Fibroblast of skin of back (primary cell): ENCODE data around the gene CNOT4.
A peak's percentile ranks its signal among the peaks of the same experiment; 100 is the strongest.
"Not testable (repeated sequence)": the region's sequence is repeated elsewhere in the genome, so short reads cannot be mapped to it uniquely, and the experiment has no call there.

ENCODE experiments used
- DNase-seq: peaks from one replicate; pipeline ENCODE4 v3.0.0-alpha.2; 2013

The CNOT4 gene

GRCh38 chr7:135359615-135360014, 150.3 kb downstream of the CNOT4 start:
- DNase-seq: no peak

DNA sequence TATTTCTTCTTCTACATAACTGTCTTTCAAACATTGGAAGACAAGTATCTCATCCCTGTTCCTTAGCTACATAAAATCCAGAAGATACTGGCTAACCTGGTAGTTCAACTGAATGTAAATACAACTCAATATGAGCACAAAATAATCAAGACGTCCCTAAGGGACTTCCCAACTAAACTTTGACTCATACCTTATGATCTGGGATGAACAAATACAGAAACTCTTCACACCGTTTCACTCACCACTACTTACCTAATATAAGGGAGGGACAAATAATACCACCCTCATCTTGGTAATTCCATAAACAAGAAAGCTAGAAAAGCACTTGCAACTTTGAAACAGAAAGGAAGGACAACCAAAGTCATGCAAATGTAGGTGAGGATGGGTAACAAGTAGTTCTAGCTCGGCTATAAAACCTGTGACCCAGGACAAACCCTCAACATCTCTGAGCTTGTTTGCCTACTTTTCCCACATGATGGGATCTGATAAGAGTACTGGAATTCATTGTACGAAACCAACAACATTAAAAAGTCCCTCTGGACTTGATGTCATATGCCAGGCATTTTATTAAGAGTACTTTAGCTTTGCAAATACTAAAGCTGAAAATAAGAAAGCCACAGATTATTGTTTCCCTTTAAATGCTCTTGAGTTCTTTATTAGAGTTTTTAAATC, 154.4 kb downstream of the CNOT4 start:
- DNase-seq: no peak

DNA sequence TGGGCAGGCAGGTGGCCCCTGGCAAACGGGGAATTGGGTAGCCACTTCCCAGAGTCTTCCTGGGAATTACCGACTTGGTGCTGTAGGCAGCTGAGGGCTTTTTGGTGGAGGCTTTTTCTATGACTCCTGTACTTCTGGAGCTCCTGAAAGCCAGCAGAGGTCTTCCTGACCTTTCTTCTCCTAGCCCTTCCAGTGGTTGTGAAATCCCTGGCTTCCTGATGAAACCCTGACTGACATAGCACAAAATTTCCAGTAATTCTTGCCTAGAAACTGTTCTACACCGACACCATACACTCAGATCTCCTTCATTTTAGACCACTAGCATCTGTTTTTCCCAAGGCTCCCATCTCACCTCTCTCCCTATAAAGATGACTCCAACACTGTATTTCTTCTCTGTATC, 156.1 kb downstream of the CNOT4 start:
- no peak for DNase-seq

- no peak for DNase-seq
Observed at GRCh38 chr7:135352285-135352684, 157.6 kb downstream of the CNOT4 start.

DNA sequence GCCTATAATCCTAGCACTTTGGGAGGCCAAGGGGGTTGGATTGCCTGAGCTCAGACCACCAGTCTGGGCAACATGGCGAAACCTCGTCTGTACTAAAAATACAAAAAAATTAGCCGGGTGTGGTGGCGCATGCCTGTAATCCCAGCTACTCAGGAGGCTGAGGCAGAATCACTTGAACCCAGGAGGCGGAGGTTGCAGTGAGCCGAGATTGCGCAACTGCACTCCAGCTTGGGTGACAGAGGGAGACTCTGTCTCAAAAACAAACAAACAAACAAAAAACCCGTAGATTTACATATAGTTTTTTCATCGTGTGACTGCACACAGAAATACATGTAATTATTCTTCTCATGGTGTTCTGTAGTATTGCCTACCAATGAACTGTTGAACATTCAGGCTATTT, 158.8 kb downstream of the CNOT4 start:
- not testable (repeated sequence) for DNase-seq

- peak; percentile 45 for DNase-seq
Observed at GRCh38 chr7:135349746-135350145, 160.2 kb downstream of the CNOT4 start.

DNA sequence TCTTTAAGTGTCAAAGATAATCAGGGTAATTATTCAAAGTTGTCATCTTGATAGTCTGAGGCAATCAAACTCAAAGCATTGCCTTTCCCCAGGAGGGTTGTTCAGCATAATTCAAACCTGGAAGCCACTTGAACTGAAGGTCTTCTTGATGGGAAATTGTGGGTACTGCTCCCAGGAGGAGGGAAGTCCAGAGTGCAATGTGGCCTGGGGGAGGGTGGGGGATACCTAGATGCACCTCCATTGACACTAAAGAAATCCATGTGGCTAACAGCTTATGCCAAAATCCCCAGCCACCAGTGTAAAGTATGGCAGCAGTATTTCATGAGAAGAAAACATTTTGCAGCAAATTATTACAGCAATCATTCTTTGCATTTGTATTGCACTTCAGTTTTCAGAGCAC, 161.4 kb downstream of the CNOT4 start:
- DNase-seq: no peak

DNA sequence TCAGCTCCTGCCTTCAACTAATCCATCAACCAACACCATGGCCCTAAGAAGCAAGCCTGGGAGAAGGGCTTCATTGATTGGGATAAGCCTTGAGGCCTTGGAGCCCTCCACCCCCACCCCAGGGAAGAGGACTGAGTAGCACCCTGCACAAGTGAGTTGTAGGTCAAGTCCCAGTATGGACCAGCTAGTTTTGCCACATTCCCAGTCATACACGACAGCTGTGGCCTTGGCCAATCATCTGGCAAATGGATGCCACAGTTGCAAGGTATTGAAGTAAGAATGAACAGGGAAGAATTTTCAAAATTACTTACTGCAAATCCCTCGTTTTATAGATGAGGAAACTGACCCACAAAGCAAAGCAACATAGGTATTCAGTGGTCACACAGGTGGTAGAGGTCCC, 166.5 kb downstream of the CNOT4 start:
- DNase-seq: no peak

DNA sequence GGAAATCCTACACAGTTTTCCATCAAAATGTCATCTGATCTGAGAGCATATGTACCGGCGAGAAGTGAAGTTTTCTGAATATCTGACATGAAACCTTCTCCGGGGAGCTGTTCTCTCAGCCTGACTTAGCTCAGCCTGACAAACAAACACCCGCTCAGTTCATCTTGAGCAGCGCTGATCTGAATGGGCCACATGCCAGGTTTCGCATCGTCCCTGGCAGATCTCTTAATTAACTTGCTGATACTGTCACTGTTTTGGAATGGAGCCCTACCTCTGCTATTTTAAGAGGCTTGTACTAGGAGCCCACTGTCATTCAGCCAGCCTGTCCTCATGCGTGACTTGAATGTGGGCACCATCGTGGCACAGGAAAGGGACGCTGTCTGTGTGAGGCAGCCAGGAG, 167.0 kb downstream of the CNOT4 start:
- no peak for DNase-seq

DNA sequence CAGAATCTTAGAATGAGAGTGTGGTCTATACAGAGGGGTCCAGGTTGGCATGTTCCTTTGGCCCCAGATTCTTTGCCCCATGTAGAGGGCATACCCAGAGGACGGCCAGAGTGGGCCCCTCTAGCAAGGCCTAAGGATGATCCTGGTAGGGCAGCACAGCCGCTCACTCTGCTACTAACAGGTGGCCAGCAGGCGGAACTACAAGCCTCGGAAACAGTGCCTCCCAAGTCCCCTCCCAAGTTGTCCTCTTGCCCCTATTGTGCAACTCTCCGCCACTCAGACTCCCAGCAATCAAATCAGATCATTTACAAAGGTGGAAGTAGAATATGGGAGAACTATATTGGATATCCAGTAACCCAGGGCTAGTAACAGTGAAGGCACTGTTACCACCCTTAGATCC, 168.9 kb downstream of the CNOT4 start:
- DNase-seq: no peak

DNA sequence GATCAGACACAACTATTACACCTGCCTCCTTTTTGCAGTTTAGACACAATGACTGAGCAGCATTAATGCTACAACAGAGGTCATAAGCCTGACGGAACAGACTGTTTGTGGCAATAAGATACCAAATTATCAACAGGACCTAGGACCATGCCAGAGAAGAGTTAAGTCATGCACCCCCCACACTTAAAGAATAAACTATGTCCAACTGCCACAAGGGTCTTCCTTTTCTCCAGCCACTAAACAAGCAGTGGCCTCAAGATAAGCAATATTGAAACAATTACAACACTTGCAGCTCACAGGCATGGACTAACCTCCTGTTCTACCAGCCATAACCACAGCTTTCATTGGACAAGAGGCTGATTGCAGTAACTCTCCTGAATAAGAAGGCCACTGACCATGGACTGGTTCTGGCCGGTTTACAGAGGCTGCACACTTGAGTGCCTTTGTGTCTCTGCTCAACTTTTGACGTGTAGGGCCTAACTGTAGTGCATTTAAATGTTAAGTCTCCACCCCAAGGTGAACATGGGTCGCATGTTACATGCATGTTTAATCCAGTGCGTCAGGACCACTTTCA, 171.8 kb downstream of the CNOT4 start:
- DNase-seq: no peak

GRCh38 chr7:135337506-135337905, 172.4 kb downstream of the CNOT4 start:
- no peak for DNase-seq

- DNase-seq: peak; percentile 31
Observed at GRCh38 chr7:135335628-135336139, 174.2 kb downstream of the CNOT4 start.

DNA sequence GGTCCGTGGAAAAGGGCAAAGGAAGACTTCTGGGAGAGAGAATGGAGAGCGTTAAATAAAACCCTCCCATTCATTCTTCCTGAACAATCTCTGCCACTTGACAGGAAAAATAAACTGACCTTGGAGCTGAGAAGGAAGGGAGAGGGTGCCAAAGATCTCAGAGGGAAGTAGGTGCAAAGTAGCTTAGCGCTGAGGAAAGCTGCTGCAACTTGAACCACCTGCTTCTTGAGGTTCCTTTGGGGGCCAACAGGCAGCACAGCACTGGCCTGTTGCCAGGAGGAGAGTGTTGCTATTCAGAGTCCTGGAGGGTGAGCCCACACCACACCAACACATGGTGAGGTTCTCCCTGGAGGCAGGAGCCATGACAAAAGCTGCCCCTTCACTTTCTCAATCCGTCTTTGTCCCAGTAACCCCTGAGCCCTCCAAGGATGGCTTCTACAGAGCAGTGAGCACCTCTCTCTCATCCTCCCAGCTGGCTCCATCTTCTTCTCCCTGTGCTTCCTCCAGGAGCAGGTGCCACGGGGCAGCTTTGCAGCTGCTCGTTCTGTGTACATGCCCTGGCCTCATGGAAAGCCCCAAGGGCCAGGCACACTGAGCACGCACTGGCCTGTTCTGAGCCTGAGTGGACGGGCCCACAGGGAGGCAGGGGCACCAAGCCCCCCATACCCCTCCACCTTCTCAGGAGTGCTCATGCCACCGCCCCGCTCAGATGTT, 174.9 kb downstream of the CNOT4 start:
- DNase-seq: no peak

- no peak for DNase-seq
Observed at GRCh38 chr7:135333946-135334345, 176.0 kb downstream of the CNOT4 start.

GRCh38 chr7:135333200-135333599, 176.7 kb downstream of the CNOT4 start:
- DNase-seq: no peak

GRCh38 chr7:135330088-135330487, 179.8 kb downstream of the CNOT4 start:
- DNase-seq: no peak

GRCh38 chr7:135328526-135328925, 181.4 kb downstream of the CNOT4 start:
- DNase-seq: no peak

DNA sequence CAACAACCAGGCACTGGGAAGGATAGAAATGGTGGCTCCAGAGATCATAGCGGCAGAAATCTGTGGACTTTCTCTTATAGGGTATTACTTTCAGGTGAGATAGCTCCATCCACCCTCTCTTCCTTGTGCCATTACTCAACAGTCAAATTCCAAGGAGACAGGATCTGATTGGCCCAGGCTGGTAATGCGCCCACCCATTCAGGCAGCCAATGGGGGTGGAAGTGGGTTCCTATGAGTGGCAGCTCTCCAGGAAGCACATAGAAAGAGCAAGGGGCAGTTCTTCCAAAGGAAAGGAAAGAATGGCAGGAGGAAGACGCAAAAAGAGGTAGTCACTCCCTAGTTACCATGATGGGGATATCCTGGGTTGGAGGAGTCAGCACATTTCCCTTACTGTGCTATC, 181.8 kb downstream of the CNOT4 start:
- no peak for DNase-seq

GRCh38 chr7:135327458-135327857, 182.4 kb downstream of the CNOT4 start:
- no peak for DNase-seq

GRCh38 chr7:135326636-135327280, 183.1 kb downstream of the CNOT4 start:
- DNase-seq: no peak

DNA sequence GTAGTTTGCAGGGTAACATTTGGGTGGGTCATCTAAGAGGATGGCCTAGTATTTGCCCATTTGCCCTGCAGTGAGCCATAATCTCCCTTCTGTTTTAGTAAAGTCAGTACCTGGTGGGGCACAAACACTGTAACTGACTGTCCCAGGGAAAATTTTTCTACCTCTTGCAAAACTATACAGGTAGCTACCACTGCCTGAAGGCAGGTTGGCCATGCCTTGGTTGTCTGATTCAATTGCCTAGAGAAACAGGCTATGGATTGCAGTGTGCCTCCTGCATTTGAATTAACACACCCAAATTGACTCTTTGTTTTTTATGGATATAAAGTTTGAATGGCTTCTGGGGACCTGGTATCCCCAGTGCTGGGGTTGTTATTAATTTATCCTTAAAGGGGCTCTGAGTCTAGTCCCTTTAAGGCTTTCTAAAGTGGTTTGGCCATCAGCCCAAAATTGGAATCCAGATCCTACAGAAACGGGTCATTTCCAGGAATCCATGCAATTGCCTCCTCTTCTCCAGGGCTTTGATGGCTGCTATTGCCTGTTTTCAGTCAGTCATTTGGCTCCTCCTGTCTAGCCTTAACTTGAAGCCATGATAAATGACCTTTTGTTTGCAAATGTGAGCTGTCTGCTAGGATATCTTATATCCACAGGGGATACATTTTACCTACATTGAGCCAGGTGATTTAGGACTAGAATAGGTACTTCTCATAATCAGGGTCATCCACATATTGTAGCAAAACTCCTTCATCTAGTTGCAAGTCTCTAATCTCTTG, 187.1 kb downstream of the CNOT4 start:
- no peak for DNase-seq

- DNase-seq: peak; percentile 11
Observed at GRCh38 chr7:135321556-135321955, 188.3 kb downstream of the CNOT4 start.
